ENCODE results near the gene GNG7.
"Not testable (repeated sequence)": the region's sequence is repeated elsewhere in the genome, so short reads cannot be mapped to it uniquely, and the experiment has no call there.

The GNG7 gene

GRCh38 chr19:2475702-2476450 lies 226.6 kb downstream of the GNG7 start, which contains the start of gene GADD45B:
Gene GADD45B (plus strand): TSS chr19:2476127. CDS start chr19:2476359, 232 bp downstream.
- peak; percentile 99 for DNase-seq (ENCODE audit: low spot score)
- Histone ChIP-seq H3K4me3 (peak within 1 kb of the TSS; percentile 88), H3K27ac (peak within 1 kb of the TSS; percentile 88 to 96)
- no peak for TF ChIP-seq CTCF (IDR thresholded peaks at IDR 0.05)

GRCh38 chr19:2475018-2475701 lies 227.3 kb downstream of the GNG7 start:
- peak; percentile 86 for DNase-seq (ENCODE audit: low spot score)
- TF ChIP-seq CTCF (IDR thresholded peaks at IDR 0.05), result no peak
- Histone ChIP-seq H3K27ac (peak overlapping the region; percentile 85 to 96), H3K4me3 (peak overlapping the region; percentile 88)

GRCh38 chr19:2474232-2475017 lies 228.1 kb downstream of the GNG7 start:
- Histone ChIP-seq H3K27ac (peak overlapping the region; percentile 85 to 96), H3K4me3 (peak overlapping the region; percentile 88)
- TF ChIP-seq CTCF (IDR thresholded peaks at IDR 0.05), result peak; percentile 97
- DNase-seq (ENCODE audit: low spot score), result peak; percentile 94

GRCh38 chr19:2469915-2470200 lies 232.6 kb downstream of the GNG7 start:
- H3K27ac ChIP-seq; H3K4me3 ChIP-seq; DNase-seq (ENCODE audit: low spot score): not testable (repeated sequence)

GRCh38 chr19:2469102-2469914 lies 233.2 kb downstream of the GNG7 start:
- H3K27ac ChIP-seq, result no peak overlapping the region
- TF ChIP-seq CTCF (IDR thresholded peaks at IDR 0.05), result no peak

GRCh38 chr19:2468596-2468995 lies 233.9 kb downstream of the GNG7 start:
- H3K4me3 ChIP-seq, result no peak overlapping the region
- no peak for DNase-seq (ENCODE audit: low spot score)
- no peak for TF ChIP-seq CTCF (IDR thresholded peaks at IDR 0.05)
- no peak overlapping the region for H3K27ac ChIP-seq

More at GRCh38 chr19:2469102-2469914, 233.2 kb downstream of the GNG7 start:
- DNase-seq (ENCODE audit: low spot score), result no peak
- H3K4me3 ChIP-seq, result no peak overlapping the region

GRCh38 chr19:2464389-2464788 lies 238.1 kb downstream of the GNG7 start:
- Histone ChIP-seq H3K27ac (no peak overlapping the region), H3K4me3 (no peak overlapping the region)
- no peak for TF ChIP-seq CTCF (IDR thresholded peaks at IDR 0.05)
- no peak for DNase-seq (ENCODE audit: low spot score)

- not testable (repeated sequence) for H3K4me3 ChIP-seq
- H3K27ac ChIP-seq, result peak overlapping the region in 1 of 2 donors; percentile 55
Measured at GRCh38 chr19:2463694-2464093, 238.8 kb downstream of the GNG7 start.

More at GRCh38 chr19:2463694-2464093, 238.8 kb downstream of the GNG7 start:
- not testable (repeated sequence) for DNase-seq (ENCODE audit: low spot score)

Data from coronary artery (tissue), 2 donors.